HG03520 (cell line): ENCODE measurements around the gene MSH2.
A peak's percentile ranks its signal among the peaks of the same experiment; 100 is the strongest.
"Not testable (repeated sequence)": the region's sequence is repeated elsewhere in the genome, so short reads cannot be mapped to it uniquely, and the experiment has no call there.

Experiments used
- ATAC-seq: cut with Tn5 transposase; IDR thresholded peaks from one replicate; pipeline ENCODE4 v1.9.1; 2021; ENCODE audit warnings: mild to moderate bottlenecking, moderate library complexity; ENCODE audit not compliant: unreplicated experiment

MSH2 gene

DNA sequence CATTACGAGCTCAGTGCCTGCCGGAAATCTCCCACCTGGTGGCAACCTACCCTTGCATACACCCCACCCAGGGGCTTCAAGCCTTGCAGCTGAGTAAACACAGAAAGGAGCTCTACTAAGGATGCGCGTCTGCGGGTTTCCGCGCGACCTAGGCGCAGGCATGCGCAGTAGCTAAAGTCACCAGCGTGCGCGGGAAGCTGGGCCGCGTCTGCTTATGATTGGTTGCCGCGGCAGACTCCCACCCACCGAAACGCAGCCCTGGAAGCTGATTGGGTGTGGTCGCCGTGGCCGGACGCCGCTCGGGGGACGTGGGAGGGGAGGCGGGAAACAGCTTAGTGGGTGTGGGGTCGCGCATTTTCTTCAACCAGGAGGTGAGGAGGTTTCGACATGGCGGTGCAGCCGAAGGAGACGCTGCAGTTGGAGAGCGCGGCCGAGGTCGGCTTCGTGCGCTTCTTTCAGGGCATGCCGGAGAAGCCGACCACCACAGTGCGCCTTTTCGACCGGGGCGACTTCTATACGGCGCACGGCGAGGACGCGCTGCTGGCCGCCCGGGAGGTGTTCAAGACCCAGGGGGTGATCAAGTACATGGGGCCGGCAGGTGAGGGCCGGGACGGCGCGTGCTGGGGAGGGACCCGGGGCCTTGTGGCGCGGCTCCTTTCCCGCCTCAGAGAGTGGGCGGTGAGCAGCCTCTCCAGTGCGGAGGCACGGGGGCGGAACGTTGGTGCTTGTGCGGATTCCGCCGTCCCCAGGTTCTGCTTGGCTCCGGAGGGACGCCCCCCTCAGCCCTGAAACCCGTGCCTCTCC is at the start of gene MSH2:
MSH2 (plus strand) TSS at position 352 of the 804 bp plus-strand sequence; CDS start at position 388, 36 bp downstream.
- peak; percentile 90 for ATAC-seq

DNA sequence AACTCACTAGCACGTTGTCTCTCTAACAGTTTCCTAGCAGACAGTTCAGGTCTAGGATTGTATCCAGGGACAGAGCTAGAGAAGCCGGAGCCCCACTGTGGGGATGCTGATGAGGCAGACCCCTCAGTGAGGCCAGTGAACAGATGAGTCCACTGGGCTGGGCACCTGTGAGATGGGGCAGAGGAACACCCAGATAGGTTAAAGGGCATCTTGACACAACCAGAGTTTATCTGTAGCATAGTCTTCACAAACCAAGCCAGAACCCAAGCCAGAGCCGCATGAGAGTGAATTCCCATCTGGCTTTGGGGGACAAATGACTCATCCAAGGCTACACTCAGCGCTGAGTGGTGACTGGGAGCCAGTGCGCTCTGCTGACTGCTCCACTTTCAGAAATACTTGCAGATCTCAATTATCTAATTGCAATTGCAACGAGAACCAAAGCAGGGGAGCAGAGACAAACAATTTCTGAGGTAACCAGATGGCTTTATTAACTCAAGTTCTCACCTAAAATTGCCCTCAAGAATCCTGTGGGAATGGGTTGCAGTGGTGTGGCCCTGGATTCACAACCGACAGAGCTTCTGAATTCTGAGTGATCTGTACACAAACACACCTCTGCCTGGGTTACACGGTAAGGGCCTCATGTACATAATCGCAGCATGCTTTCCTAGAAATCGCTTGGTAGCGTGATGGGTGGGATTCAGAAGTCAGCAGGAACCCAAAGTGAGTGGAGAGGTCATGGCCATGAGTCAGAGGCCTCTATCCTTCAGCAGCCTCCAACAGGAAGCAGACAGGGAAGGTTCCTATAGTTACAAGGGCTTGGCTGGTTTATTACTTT is 48.7 kb upstream of the MSH2 start:
- no peak for ATAC-seq

DNA sequence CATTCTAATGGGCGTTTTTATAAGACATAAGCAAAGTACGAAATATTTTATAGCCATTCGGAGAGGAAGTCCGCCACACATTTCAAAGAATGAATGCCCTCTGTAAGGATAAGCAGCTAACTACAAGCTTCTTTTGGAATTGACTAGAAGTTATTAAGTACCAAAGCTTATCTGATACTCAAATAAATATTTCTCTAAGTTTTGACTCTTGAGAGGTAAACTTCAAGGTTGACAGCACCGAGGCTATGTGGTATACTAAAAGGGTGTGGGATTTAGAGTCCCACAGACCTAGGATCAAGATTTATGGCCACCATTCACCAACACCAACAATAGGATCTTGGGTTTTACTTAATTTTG is 48.1 kb upstream of the MSH2 start:
- no peak for ATAC-seq

DNA sequence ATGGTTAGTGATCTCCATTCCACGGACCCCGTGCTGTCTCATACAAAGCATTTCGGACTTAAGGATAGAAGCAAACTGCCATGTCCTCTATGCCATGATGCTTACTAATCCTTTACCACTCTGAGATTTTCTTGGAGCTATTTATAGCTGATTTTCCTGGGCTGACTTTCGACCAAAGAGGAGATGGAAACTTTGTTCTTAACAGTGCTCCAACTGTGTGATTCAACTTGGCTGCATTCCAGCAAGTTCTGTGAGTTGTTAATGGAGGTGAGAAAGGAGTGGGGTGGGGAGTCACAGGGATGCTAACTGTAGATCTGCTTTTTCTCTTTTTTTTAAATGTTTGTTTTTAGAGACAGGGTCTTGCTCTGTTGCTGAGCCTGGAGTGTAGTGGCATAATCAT is 45.5 kb upstream of the MSH2 start:
- no peak for ATAC-seq

DNA sequence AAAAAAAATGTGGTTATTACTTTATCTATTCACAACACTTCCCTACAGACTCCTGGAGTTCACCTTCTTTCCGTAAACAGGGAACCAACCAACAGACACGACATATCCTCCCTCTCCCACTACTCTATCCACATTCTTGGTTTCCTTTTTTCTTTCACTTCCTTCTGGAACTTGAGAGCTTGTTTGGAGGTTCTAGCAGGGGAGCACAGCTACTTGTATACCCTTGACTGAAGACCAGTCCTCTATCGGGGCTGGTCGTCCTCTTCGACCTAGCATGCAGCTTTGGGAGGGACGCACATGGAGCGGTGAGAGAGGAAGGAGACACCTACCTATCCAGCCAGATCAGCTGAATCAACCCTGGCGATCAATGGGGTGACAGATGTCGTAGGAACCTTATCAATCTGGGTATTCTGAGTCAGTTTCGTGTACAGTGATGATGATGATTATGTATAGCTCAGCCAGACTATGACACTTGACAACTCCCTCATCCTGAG is 43.5 kb upstream of the MSH2 start:
- no peak for ATAC-seq

DNA sequence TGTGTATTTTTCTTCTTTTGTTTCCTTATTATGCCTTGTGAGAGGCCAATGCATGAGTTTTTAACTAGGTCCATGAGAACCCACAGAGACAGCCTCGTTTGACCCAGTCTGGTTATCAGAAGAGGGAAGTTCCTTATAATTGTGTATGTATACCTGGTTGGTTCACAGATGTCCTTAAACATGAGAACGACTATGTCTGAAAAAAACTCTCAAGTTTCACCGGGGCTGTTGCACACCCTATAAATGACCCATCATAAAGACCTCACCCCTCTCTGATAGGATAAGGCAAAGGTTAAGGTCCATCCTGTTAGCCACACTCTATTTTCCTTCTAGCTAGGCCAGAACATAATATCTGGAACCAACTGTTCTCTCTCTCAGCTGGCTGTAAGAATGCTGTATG is 42.7 kb upstream of the MSH2 start:
- no peak for ATAC-seq

DNA sequence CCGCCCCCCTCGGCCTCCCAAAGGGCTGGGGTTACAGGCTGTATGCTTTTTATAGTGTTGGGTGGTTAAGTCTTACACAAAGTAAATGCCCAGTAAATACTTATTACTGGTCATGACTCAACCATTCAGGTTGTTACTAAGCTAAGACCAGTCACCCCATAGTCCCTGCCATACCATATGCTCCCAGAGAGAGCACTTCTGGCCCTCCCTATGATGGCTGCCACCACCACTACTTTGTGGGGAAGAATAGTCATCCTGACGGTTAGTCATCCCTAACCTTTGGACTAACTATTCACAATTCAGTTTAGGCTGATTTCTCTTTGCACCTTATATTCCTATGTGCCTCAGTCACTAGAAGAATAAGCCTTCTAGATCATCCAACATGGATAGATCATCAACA is 42.0 kb upstream of the MSH2 start:
- ATAC-seq, result no peak

DNA sequence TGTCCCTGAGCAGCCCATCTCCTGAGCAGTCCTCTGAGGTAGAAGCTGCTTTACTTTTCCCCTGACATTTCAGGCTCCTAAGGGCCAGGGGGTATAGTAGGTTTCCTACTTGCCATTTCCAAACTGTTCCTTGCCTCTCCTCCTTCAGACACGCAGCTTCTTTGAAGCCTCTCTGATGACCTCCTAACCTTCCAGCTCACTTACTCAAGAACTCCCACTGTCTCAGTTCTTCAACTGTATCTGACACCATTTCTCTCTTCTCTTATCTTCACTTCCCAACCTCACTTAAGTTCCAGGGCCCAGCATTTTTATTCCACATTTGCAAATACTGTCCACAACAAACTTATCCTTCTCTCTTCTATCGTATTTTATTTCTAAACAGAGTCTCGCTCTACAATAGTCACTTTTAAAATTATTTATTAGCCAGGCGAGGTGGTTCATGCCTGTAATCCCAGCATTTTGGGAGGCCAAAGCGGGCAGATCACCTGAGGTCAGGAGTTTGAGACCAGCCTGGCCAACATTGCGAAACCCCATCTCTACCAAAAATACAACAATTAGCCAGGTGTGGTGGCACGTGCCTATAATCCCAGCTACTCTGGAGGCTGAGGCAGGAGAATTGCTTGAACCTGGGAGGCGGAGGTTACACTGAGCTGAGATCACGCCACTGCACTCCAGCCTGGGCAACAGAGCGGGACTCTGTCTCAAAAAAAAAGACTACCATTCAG is 41.3 kb upstream of the MSH2 start:
- not testable (repeated sequence) for ATAC-seq

DNA sequence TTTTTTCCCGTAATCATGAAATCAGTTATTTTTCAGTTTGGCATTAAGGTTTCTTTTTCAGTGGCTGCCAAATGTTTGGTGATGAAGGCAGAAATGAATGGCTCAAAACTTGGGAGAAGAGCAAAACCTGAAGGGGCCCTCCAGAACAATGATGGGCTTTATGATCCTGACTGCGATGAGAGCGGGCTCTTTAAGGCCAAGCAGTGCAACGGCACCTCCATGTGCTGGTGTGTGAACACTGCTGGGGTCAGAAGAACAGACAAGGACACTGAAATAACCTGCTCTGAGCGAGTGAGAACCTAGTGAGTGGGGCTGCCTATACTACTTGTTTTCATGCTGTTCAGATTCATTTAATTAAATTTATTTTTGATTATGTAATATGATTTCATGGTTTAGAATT is 29.2 kb upstream of the MSH2 start:
- ATAC-seq, result no peak

DNA sequence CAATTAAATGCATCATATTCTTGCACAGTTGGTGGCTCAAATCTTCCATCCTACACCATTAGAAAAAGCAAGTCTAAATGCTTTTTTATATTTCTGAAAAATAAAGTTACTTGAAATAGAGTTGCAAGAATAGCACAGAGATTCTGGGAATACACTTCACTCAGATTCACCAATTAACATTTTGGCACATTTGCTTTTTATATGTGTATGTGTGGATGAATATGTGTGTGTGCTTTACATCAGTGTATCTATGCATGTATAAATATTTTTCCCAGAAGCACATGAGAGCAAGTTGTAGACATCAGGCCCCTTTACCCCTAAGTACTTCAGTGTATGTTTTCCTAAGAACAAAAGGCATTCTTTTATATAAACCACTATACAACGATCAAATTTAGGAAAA is 27.6 kb upstream of the MSH2 start:
- ATAC-seq, result no peak

DNA sequence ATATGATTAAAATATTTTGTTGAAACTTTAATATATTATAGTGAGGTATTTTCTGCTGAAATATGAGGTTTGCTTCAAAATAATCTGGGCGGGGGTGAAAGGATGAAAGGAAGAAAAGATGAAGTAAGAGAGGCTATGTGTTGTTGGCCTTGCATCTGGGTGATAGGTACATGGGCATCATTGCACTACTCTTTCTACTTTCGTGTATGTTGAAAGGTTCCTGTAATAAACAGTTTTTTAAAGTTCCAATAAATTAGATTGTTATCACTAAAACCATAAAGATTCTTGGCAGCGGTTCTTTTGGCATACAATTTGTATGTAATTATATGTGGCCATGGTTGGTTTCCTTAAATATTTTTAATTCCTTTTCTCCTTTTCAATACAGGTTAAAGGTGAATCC is 23.6 kb upstream of the MSH2 start:
- ATAC-seq, result no peak

DNA sequence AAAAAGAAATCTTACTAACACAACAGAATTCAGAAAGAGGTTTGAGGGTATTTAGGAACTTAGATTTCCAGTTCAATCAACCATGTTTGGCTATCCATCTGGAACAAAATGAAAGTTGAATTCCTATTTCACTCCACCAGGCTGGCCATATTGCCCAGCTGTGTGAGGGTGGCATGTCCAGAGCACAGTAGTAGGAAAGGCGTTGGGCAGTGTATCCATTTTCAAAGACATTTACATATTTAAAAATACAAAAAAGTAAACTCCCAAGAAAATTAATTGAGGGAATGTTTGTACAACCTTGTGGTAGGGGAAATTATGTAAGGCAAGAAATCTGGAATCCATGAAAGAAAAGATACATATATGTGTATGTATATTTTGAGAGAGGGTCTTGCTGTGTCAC is 21.5 kb upstream of the MSH2 start:
- no peak for ATAC-seq

DNA sequence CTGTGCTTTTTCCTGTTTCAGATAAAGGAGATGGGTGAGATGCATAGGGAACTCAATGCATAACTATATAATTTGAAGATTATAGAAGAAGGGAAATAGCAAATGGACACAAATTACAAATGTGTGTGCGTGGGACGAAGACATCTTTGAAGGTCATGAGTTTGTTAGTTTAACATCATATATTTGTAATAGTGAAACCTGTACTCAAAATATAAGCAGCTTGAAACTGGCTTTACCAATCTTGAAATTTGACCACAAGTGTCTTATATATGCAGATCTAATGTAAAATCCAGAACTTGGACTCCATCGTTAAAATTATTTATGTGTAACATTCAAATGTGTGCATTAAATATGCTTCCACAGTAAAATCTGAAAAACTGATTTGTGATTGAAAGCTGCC is 16.4 kb upstream of the MSH2 start:
- ATAC-seq, result no peak

DNA sequence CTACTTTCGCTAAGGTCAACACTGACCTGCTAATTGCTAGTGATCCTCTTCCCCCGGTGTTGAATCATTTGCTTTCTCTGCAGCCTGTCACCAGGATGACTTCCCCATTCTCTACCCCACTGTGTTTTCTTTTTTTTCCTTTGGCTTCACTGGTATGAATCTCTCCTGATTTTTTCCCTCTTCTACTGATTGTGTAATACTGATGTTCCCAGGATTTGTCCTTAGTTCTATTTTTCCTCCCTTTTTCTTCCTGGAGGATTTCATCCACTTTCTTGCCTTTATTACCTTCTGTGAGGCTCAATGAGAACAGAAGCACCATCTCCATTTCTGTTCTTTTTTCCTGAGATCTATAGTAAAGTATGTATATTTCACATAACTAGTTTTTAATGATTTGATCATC is 14.1 kb upstream of the MSH2 start:
- ATAC-seq, result no peak

DNA sequence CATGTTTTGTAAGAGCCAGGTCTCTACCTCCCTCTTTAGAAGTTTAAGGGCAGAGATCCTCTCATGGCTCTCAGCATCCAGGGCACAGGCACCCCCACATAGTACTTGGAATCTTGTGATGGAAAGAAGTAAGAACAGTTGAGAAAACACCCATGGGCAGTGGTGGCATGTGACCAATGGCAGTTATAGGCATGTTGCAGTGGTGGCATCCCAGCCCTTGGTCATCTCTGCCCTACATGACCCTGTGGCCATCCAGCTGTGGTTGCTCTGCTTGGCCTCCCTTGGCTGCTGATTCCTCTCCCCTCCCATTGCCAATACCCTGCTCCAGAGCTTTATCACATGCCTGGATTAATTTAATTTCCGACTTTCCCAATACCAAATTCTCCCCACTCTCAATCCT is 13.3 kb upstream of the MSH2 start:
- ATAC-seq, result no peak

DNA sequence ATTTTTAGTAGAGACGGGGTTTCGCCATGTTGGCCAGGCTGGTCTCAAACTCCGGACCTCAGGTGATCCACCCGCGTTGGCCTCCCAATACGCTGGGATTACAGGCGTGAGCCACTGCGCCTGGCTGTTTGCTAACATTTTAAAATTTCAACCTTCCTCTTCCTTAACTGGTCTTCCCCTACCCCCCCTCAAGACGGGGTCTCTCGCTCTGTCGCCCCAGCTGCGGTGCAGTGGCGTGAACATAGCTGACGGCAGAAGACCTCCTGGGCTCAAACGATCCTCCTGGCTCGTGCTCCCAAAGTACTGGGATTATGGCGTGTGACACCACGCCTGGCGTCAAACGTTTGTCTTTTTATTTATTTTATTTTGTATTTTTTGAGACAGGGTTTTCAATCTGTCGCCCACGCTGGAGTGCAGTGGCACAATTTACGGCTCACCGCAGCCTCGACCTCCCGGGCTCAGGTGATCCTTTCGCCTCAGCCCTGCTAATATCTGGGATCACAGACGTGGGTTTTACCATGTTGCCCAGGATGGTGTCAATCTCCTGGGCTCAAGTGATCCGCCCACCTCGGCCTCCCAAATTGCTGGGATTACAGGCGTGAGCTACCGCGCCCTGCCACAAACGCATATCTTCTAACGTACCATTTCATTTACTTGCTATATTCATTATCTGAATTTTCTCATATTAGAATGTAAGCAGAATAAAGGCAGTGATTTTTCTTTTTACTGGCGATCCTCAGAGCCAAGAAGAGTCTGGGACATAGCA is 984 bp upstream of the MSH2 start:
- no peak for ATAC-seq

DNA sequence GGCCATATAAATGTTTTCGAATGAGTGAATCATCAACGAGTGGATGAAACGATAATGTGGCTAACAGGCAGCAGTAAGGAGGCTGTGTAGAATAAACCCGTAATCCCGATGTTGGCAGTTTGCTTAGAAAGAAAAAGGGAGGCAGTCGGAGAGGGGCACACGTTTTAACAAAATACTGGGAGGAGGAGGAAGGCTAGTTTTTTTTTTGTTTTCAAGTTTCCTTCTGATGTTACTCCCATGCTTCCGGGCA is 476 bp upstream of the MSH2 start:
- ATAC-seq, result no peak

DNA sequence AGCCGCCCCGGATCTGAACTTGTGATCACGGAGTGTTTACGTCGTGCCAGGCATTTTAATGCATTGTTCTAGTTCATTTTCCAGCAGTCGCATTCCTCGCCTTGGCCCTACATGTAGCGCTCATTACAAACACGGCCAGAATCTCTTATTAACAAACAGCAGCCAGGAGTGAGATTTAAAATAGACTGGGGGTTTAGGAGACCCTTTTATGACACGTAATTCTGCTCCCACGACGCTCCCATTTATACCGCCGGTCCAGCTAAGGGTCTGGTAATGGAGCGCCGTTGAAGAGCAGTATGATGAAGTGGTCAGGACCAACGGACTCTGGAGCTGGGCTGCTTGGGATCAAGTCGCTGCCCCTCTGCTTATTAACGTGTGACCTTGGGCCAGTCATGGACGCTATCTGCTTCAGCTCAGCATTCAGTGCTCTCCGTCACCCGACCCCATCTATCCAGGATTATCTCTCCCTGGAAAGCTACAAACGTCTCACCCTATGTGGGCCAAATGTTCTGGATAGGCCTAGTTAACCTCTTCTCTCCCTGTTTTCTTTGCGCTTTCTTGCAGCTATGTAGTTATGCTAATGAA is 745 bp downstream of the MSH2 start:
- ATAC-seq, result no peak

DNA sequence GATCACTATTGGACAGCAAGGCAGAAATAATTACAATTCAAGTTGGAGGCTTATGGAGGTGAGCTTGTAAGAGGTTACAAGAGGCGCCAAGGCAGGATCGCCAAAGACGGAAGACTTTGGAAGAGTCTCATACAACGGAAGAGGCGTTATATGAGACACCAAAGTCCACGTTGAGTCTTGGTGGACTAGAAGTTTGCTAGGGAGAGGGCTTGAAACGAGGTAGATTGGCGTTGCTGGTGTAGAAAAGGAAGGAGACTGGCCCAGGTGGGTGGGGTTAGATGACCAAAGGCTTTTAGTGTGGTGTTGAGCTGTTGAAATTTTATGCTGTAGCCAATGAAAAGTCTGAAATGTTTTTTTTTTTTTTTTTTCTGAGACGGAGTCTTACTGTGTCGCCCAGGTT is 1.4 kb downstream of the MSH2 start:
- no peak for ATAC-seq

DNA sequence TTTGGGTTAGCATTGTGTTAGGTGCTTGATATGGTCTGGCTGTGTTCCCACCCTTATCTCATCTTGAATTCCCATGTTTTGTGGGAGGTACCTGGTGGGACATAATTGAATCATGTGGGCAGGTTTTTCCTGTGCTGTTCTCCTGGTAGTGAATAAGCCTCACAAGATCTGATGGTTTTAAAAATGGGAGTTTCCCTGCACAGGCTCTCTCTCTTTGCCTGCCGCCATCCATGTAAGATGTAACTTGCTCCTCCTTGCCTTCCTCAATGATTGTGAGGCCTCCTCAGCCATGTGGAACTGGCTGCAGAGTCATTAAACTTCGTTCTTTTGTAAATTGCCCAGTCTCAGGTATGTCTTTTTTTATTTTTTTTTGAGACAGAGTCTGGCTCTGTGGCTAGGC is 2.8 kb downstream of the MSH2 start:
- no peak for ATAC-seq
